GM23338 (cell line): ENCODE measurements around the gene BCL2L14.
"Not testable (repeated sequence)": the region's sequence is repeated elsewhere in the genome, so short reads cannot be mapped to it uniquely, and the experiment has no call there.

Experiments used
- CTCF ChIP-seq, 2 experiments: fragments of 200-600 bp in 1 of 2; sonication (generic) in 1 of 2; conservative IDR thresholded peaks; 2 replicates each; pipeline versions ENCODE4 v1.5.1 to v1.6.1; 2016 to 2017; ENCODE audit warnings: antibody characterized with exemption in 2 of 2, low read depth in 2 of 2, mild to moderate bottlenecking in 2 of 2, moderate library complexity in 1 of 2
- EZH2 ChIP-seq: fragments of 200-600 bp; sonication (generic); IDR thresholded peaks from one replicate; pipeline ENCODE4 v1.8.0; 2017; ENCODE audit warnings: antibody characterized with exemption, mild to moderate bottlenecking, low read depth; ENCODE audit not compliant: unreplicated experiment
- ZNF114 ChIP-seq: fragments of 250-450 bp; sonication (Bioruptor Pico); IDR thresholded peaks from 2 replicates; pipeline ENCODE4 v1.5.0; 2020; ENCODE audit warnings: mild to moderate bottlenecking, moderate library complexity

GRCh38 chr12:12110923-12111555, 40.3 kb downstream of the BCL2L14 start:
- not testable (repeated sequence) for TF ChIP-seq EZH2; CTCF (conservative IDR thresholded peaks at IDR 0.05; ENCODE audit: low read depth in 2 of 2); ZNF114 (CRISPR knock-in tag)
